Keratinocyte (primary cell): ENCODE data around the gene ARMCX4. TPM values are rescaled to one million over a fixed set of nuclear protein-coding genes. Genes with fewer than 3 reads are reported as not detected.

Experiments used
- DNase-seq: peaks from one replicate; pipeline ENCODE4 v3.0.0-alpha.2; 2011; ENCODE audit warnings: low read depth, missing footprints, low spot score
- FAIRE-seq: peaks from 2 replicates; lab custom pipeline; 2011; peaks lifted over from hg19 to GRCh38; lab: Jason Lieb, UNC
- H2AFZ ChIP-seq: 2 replicates; pipeline ENCODE4 v1.6.0; 2012; ENCODE audit warnings: low read length, control low read depth, inconsistent platforms; ENCODE audit not compliant: control insufficient read depth
- H3K27ac ChIP-seq: 2 replicates; pipeline ENCODE4 v1.5.1; 2011; ENCODE audit warnings: low read length; ENCODE audit not compliant: control insufficient read depth, insufficient read depth
- H3K27me3 ChIP-seq: 3 replicates; pipeline ENCODE4 v1.6.0; 2011; ENCODE audit warnings: low read length; ENCODE audit not compliant: control insufficient read depth, insufficient read depth; ENCODE audit errors: extremely low read depth
- H3K36me3 ChIP-seq, 2 experiments: 2 replicates in 1 of 2; 3 replicates in 1 of 2; pipeline ENCODE4 v1.5.1; 2011; ENCODE audit warnings: low read length in 2 of 2, mild to moderate bottlenecking in 1 of 2; ENCODE audit not compliant: control insufficient read depth in 2 of 2, insufficient read depth in 2 of 2; ENCODE audit errors: extremely low read depth in 1 of 2
- H3K4me1 ChIP-seq: 3 replicates; pipeline ENCODE4 v1.5.1; 2011; ENCODE audit warnings: low read length; ENCODE audit not compliant: control insufficient read depth, insufficient read depth; ENCODE audit errors: extremely low read depth
- H3K4me2 ChIP-seq: 3 replicates; pipeline ENCODE4 v1.6.0; 2011; ENCODE audit warnings: low read depth, low read length; ENCODE audit not compliant: control insufficient read depth, insufficient read depth; ENCODE audit errors: extremely low read depth
- H3K4me3 ChIP-seq, 3 experiments: fragments of 200-600 bp in 1 of 3; sonication (generic) in 1 of 3; 2 replicates in 2 of 3; 3 replicates in 1 of 3; pipeline ENCODE4 v1.5.1; 2011 to 2016; ENCODE audit warnings: low read length in 3 of 3, mild to moderate bottlenecking in 3 of 3, control low read depth in 2 of 3, inconsistent platforms in 1 of 3, low read depth in 1 of 3, mixed read lengths in 1 of 3, mixed run types in 1 of 3, moderate library complexity in 1 of 3; ENCODE audit not compliant: control insufficient read depth in 2 of 3, insufficient read depth in 2 of 3; ENCODE audit errors: extremely low read depth in 1 of 3
- H3K79me2 ChIP-seq: 2 replicates; pipeline ENCODE4 v1.6.0; 2012; ENCODE audit warnings: low read length; ENCODE audit not compliant: control insufficient read depth, insufficient read depth
- H3K9ac ChIP-seq: 3 replicates; pipeline ENCODE4 v1.6.0; 2011; ENCODE audit warnings: low read length; ENCODE audit not compliant: control insufficient read depth, insufficient read depth; ENCODE audit errors: extremely low read depth
- H3K9me1 ChIP-seq: 3 replicates; pipeline ENCODE4 v1.6.0; 2011; ENCODE audit warnings: low read length; ENCODE audit not compliant: control insufficient read depth, insufficient read depth; ENCODE audit errors: extremely low read depth
- H3K9me3 ChIP-seq: 2 replicates; pipeline ENCODE4 v1.5.1; 2012; ENCODE audit warnings: low read depth, low read length; ENCODE audit not compliant: control insufficient read depth
- H4K20me1 ChIP-seq: 3 replicates; pipeline ENCODE4 v1.6.0; 2011; ENCODE audit warnings: low read length; ENCODE audit not compliant: control insufficient read depth, insufficient read depth; ENCODE audit errors: extremely low read depth
- CTCF ChIP-seq, 3 experiments: IDR thresholded peaks in 1 of 3; conservative IDR thresholded peaks in 1 of 3; optimal IDR thresholded peaks in 1 of 3; 2 replicates in 2 of 3; 3 replicates in 1 of 3; pipeline versions ENCODE3 to v1.5.1; 2011; ENCODE audit warnings: low read length in 3 of 3, mild to moderate bottlenecking in 3 of 3, moderate library complexity in 2 of 3, control low read depth in 1 of 3, inconsistent platforms in 1 of 3; ENCODE audit not compliant: insufficient read depth in 2 of 3; ENCODE audit errors: extremely low read depth in 1 of 3
- EZH2 ChIP-seq: IDR thresholded peaks from one replicate; pipeline ENCODE4 v1.6.1; 2012; ENCODE audit warnings: inconsistent platforms, mild to moderate bottlenecking, low read length, moderate library complexity
- dilution Hi-C: fragments of 300-500 bp; cut with MboI; formaldehyde crosslinking; loops from one replicate; pipeline ENCODE4 v1.7.0; 2020; ENCODE audit warnings: low sequenced_read_pairs; ENCODE audit not compliant: extremely low pct_ligation_motif_present
- polyA minus RNA-seq, 3 experiments: library from RNA; depleted of rRNA, polyadenylated mRNA; stranded (reverse); fragments of >200 nt; gene quantifications; 1 replicate in 1 of 3; 2 replicates in 1 of 3; 3 replicates in 1 of 3; pipeline ENCODE4 v1.2.3, GENCODE V29; 2011
- polyA plus RNA-seq, 5 experiments: library from polyadenylated mRNA; depleted of rRNA in 3 of 5; stranded (reverse) in 3 of 5; stranded (forward) in 1 of 5; unstranded in 1 of 5; fragments of >200 nt; gene quantifications; 1 replicate in 1 of 5; 2 replicates in 3 of 5; 3 replicates in 1 of 5; pipeline versions ENCODE4 v1.2.1 to v1.2.3, GENCODE V29; 2011 to 2012; ENCODE audit warnings: missing spikeins in 2 of 5, low read depth in 1 of 5, low replicate concordance in 1 of 5

Gene ARMCX4
- 0.31 to 0.37 TPM (median 0.34 TPM) in 3 replicates for polyA plus RNA-seq
- 0.37 TPM for polyA plus RNA-seq (2011; ENCODE audit: low read depth)
- 0.17 and 0.67 TPM in 2 replicates for polyA plus RNA-seq (2011; cell fraction: cytosol; rRNA removed)
- 1.2 TPM in 2 replicates for polyA plus RNA-seq (2011; cell fraction: nucleus; rRNA removed)
- polyA plus RNA-seq (2012; ENCODE audit: low replicate concordance) = 0.62 and 1.3 TPM in 2 replicates
- polyA minus RNA-seq = 0.07 to 0.10 TPM in 2 of 3 replicates, not detected in the other
- polyA minus RNA-seq (2011; cell fraction: cytosol; rRNA and poly(A)+ RNA removed) = not detected
- polyA minus RNA-seq (2011; cell fraction: nucleus; rRNA and poly(A)+ RNA removed) = 0.95 and 3.7 TPM in 2 replicates

GRCh38 chrX:101485212-101485949 is at the start of gene ARMCX4:
TSS of gene ARMCX4 (plus strand) at chrX:101485456. CDS start at chrX:101488590, 3,134 bp downstream.
- no peaks in the 10 kb centered on the region for H3K9me1 ChIP-seq
- peak within 1 kb of the TSS; percentile 44 for H3K9ac ChIP-seq
- no peak within 1 kb of the TSS for H3K27ac ChIP-seq
- H3K27me3 ChIP-seq = no peaks in the 10 kb centered on the region
- FAIRE-seq (no peak), DNase-seq (no peak)
- TF ChIP-seq CTCF (optimal IDR thresholded peaks at IDR 0.05 in 1 of 3, IDR thresholded peaks at IDR 0.05 in 1 of 3, conservative IDR thresholded peaks at IDR 0.05 in 1 of 3; ENCODE audit: extremely low read depth in 1 of 3, insufficient read depth in 2 of 3, low read length in 3 of 3) = no peak
- TF ChIP-seq EZH2 = no peak
- H3K9me3 ChIP-seq = no peaks in the 10 kb centered on the region
- dilution Hi-C loops = no loop called here
- peak within 1 kb of the TSS; percentile 10 to 57 (median 17) for H3K4me3 ChIP-seq
- peak within 1 kb of the TSS; percentile 66 for H3K4me2 ChIP-seq
- no peaks in the 10 kb centered on the region for H4K20me1 ChIP-seq
- no peaks in the 10 kb centered on the region for H3K4me1 ChIP-seq
- H3K36me3 ChIP-seq = no peaks in the 10 kb centered on the region
- peak within 1 kb of the TSS; percentile 51 for H2AFZ ChIP-seq
- H3K79me2 ChIP-seq = no peaks in the 10 kb centered on the region

- no peaks in the 10 kb centered on the region for H3K9me3 ChIP-seq
- H3K9me1 ChIP-seq = no peaks in the 10 kb centered on the region
- H3K27ac ChIP-seq = no peak overlapping the region
- no peak overlapping the region for H2AFZ ChIP-seq
- dilution Hi-C loops = no loop called here
- no peaks in the 10 kb centered on the region for H3K27me3 ChIP-seq
- no peak overlapping the region for H3K9ac ChIP-seq
- H3K4me1 ChIP-seq = no peaks in the 10 kb centered on the region
- no peak for FAIRE-seq
- no peak overlapping the region for H3K4me3 ChIP-seq
- DNase-seq = no peak
- no peaks in the 10 kb centered on the region for H3K36me3 ChIP-seq
- no peak overlapping the region for H3K4me2 ChIP-seq
- H4K20me1 ChIP-seq = no peaks in the 10 kb centered on the region
- no peak for TF ChIP-seq EZH2
- no peak for TF ChIP-seq CTCF (optimal IDR thresholded peaks at IDR 0.05 in 1 of 3, IDR thresholded peaks at IDR 0.05 in 1 of 3, conservative IDR thresholded peaks at IDR 0.05 in 1 of 3; ENCODE audit: extremely low read depth in 1 of 3, insufficient read depth in 2 of 3, low read length in 3 of 3)
- no peaks in the 10 kb centered on the region for H3K79me2 ChIP-seq
Measured at GRCh38 chrX:101442085-101442484, 43.2 kb upstream of the ARMCX4 start.
